ENCODE data around the gene GNG7. TPM values are rescaled to one million over a fixed set of nuclear protein-coding genes. Genes with fewer than 3 reads are reported as not detected.
A peak's percentile ranks its signal among the peaks of the same experiment; 100 is the strongest.
"Not testable (repeated sequence)": the region's sequence is repeated elsewhere in the genome, so short reads cannot be mapped to it uniquely, and the experiment has no call there.

The GNG7 gene
- total RNA-seq, 1 experiment from 2014 or later: 0.75 TPM

DNA sequence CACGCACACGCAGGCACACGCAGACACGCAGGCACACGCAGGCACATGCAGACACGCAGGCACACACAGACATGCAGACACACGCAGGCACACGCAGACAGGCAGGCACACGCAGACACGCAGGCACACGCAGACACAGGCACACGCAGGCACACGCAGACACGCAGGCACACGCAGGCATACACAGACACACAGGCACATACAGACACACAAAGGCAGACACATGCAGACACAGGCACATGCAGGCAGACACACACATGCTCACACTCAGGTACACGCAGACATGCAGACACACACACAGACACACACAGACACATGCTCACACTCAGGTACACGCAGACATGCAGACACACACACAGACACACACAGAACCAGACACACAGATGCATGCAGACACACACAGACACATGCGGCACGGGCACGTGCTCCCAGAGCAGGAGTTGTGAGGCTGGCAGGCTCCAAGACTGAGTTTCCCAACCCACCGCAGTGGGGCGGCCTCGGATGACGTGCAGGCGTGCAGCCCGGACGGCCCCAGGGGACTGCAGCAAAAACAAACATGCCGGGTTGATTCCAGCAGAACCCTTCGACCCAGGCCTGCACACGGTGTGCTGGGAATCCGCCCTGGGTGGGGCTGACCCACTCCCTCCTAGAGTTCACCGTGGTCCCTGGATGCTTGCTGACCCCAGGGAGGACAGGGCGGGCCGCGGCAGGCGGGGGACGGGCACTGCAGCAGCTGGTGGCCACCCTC is 126.6 kb downstream of the GNG7 start:
- DNase-seq (ENCODE audit: low spot score): peak; percentile 71

DNA sequence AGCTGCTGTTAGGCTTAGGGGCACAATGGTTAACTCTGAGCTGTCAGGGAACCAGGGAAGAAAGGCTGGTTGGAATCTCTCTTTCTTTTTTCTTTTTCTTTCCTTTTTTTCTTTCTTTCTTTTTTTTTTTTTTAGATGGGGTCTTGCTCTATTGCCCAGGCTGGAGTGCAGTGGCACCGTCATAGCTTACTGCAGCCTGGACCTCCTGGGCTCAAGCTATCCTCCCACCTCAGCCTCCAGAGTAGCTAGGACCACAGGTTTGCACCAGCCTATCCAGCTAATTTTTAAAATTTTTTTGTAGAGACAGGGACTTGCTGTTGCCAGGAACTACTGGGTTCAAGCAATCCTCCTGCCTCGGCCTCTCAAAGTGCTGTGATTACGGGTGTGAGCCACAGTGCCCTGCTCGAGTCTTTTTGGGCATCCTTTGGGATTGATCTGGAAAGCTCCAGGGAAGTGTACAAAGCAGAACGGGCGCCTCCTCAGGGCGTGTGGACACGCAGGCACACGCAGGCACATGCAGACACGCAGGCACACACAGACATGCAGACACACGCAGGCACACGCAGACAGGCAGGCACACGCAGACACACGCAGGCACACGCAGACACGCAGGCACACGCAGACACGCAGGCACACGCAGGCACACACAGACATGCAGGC is 127.4 kb downstream of the GNG7 start:
- no peak for DNase-seq (ENCODE audit: low spot score)

DNA sequence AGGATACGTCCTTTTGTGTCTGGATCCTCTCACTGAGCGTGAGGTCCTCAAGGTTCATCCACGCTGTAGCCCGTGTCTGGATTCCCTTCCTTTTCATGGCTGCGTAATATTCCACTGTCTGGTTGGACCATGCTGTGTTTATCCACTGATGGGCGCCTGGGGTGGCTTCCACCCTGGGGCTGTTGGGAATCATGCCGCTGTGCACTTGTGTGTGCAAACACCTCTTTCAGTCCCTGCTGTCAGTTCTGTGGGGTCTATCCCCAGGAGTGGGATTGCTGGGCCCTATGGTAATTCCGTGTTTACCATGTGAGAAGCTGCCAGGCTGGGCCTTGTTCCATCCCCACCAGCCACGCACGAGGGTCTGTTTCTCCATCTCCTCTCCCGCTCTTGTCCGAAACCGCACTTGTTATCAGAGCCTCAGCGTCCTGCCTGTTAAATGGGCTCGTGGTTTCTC is 128.0 kb downstream of the GNG7 start:
- no peak for DNase-seq (ENCODE audit: low spot score)

- DNase-seq (ENCODE audit: low spot score): no peak
These were observed 128.6 kb downstream of the GNG7 start for GRCh38 chr19:2573916-2574315.

- DNase-seq (ENCODE audit: low spot score): not testable (repeated sequence)
These were observed 130.3 kb downstream of the GNG7 start for GRCh38 chr19:2572152-2572551.

GRCh38 chr19:2569596-2570465 is 132.7 kb downstream of the GNG7 start:
- no peak for DNase-seq (ENCODE audit: low spot score)

DNA sequence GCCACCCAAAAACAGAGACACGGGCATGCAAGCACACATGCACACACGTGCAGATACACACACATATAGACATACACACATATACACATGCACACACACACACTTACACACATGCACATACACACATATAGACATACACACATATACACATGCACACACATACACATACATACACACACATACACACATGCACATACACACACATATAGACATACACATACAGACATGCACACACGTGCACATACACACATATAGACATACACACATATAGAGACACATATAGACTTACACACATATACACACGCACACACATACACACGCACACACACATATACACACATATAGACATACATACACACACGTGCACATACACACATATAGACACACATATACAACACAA is 134.5 kb downstream of the GNG7 start:
- no peak for DNase-seq (ENCODE audit: low spot score)

DNA sequence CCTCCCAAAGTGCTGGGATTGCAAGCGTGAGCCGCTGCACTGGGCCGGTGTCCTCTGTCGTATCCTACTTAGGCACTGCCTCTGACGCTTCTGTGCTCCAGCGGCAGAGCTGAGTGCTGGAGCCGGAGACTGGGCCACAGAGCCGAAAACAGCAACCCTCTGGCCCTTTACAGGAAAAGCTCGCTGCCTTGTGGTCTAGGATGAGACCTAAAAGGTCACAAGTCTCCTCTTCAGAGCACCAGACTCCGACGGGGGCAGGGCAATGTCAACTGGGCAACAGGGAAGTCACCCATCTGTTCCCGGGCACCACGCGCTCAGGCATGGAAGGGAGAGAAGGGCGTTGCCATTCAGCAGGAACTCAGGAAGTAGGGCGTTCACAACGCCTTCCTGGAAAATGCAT is 134.9 kb downstream of the GNG7 start:
- no peak for DNase-seq (ENCODE audit: low spot score)

DNA sequence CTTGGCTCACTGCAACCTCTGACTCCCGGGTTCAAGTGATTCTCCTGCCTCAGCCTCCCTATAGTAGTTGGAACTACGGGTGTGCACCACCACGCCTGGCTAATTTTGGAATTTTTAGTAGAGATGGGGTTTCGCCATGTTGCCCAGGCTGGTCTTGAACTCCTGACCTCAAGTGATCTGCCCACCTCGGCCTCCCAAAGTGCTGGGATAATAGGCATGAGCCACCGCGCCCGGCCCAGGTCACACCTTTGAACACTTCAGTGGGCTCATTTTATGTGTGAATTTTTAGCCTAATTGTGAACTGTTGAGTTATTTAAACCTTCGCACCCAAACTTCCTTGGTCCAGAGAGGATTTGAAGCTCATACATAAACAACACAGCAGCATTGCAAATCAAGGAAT is 138.9 kb downstream of the GNG7 start:
- DNase-seq (ENCODE audit: low spot score): not testable (repeated sequence)

DNA sequence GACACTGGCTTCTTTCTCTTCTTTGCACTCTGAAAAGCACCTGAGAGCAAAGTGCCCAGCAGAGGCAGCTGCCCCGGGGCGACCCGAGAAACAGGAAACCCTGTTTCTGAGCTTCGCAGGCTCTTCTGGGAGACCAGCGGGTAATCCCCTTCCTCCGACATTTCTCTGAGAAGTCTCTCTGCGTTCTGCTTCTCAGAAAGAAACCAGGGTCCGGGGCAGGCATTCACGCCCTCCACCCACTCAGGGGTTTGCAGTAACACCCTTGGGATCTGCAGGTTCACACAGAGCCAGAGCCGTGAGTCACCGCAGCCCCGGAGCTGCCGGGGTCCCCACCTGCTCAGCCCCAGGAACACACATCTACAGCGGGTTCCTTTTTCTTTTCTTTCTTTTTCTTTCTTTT is 140.6 kb downstream of the GNG7 start:
- DNase-seq (ENCODE audit: low spot score): no peak

- DNase-seq (ENCODE audit: low spot score): no peak
These were observed 141.3 kb downstream of the GNG7 start for GRCh38 chr19:2561221-2561620.

- DNase-seq (ENCODE audit: low spot score): no peak
These were observed 142.1 kb downstream of the GNG7 start for GRCh38 chr19:2560369-2560768.

- no peak for DNase-seq (ENCODE audit: low spot score)
These were observed 144.0 kb downstream of the GNG7 start for GRCh38 chr19:2558543-2558942.

GRCh38 chr19:2558131-2558530 is 144.4 kb downstream of the GNG7 start:
- not testable (repeated sequence) for DNase-seq (ENCODE audit: low spot score)

- DNase-seq (ENCODE audit: low spot score): no peak
These were observed 145.4 kb downstream of the GNG7 start for GRCh38 chr19:2557093-2557440.

GRCh38 chr19:2556221-2557092 is 146.0 kb downstream of the GNG7 start:
- no peak for DNase-seq (ENCODE audit: low spot score)

- no peak for DNase-seq (ENCODE audit: low spot score)
These were observed 146.9 kb downstream of the GNG7 start for GRCh38 chr19:2555422-2556220.

DNA sequence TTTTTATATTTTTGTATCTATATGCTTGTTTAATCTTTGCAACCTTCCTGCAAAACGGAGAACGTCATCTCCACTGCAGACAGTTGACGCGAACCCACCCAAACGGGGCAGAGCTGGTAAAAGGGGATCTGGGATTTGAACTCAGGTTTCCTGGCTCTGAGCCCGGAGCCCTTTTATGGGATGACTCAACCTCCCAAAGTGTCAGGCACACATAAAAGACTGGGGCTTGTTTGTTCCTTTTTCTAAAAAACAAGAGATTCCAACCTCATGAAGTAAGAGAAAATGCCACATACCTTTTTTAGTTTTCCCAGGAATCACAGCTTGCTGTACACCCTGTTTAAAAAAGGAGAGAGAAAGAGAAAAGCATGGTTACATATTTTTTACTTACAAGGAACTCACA is 147.6 kb downstream of the GNG7 start:
- no peak for DNase-seq (ENCODE audit: low spot score)

GRCh38 chr19:2553510-2553909 is 149.0 kb downstream of the GNG7 start:
- DNase-seq (ENCODE audit: low spot score): no peak

DNA sequence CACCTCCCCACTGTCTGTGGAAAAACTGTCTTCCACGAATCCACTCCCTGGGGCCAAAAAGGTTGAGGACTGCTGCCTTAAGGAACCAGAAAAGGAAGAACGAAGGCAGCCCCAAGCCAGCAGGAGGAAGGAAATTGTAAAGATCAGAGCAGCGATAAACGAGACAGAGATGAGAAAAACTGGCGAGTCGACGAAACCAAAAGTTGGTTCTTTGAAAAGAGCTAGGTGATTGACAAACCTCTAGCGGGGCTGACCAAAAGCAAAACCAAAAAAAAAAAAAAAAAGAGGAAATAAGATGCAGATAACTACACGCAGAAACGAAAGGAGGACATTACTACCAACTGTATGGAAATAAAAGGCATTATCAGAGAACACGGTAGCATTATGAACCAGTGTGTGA is 149.6 kb downstream of the GNG7 start:
- no peak for DNase-seq (ENCODE audit: low spot score)

- no peak for DNase-seq (ENCODE audit: low spot score)
These were observed 150.7 kb downstream of the GNG7 start for GRCh38 chr19:2551864-2552185.

Data from H4 (cell line).